Smooth muscle cell (in vitro differentiated cells): ENCODE data around the gene CHERP. TPM values are rescaled to one million over a fixed set of nuclear protein-coding genes. Genes with fewer than 3 reads are reported as not detected.

Experiments used
- DNase-seq: peaks from one replicate; lab custom pipeline; 2025; ENCODE audit not compliant: unreplicated experiment; lab: John Stamatoyannopoulos, UW
- H2AFZ ChIP-seq: fragments of 200-600 bp; sonication (generic); 2 replicates; pipeline ENCODE4 v1.6.0; 2016; ENCODE audit warnings: antibody characterized with exemption, low read depth, mild to moderate bottlenecking
- H3F3A ChIP-seq: fragments of 200-600 bp; sonication (generic); 2 replicates; pipeline ENCODE4 v1.6.0; 2017; ENCODE audit warnings: antibody characterized with exemption, low read depth
- H3K27ac ChIP-seq: fragments of 200-600 bp; sonication (generic); 2 replicates; pipeline ENCODE4 v1.5.1; 2016; ENCODE audit warnings: low read depth, mild to moderate bottlenecking
- H3K27me3 ChIP-seq: fragments of 200-600 bp; sonication (generic); 2 replicates; pipeline ENCODE4 v1.6.1; 2016; ENCODE audit warnings: low read depth, mild to moderate bottlenecking
- H3K36me3 ChIP-seq: fragments of 200-600 bp; sonication (generic); 2 replicates; pipeline ENCODE4 v1.5.1; 2016; ENCODE audit warnings: low read depth
- H3K4me1 ChIP-seq: fragments of 200-600 bp; sonication (generic); 2 replicates; pipeline ENCODE4 v1.5.1; 2016; ENCODE audit warnings: low read depth
- H3K4me2 ChIP-seq: fragments of 200-600 bp; sonication (generic); 2 replicates; pipeline ENCODE4 v1.6.0; 2016; ENCODE audit warnings: mild to moderate bottlenecking
- H3K4me3 ChIP-seq: fragments of 200-600 bp; sonication (generic); 2 replicates; pipeline ENCODE4 v1.5.1; 2016; ENCODE audit warnings: mild to moderate bottlenecking
- H3K79me2 ChIP-seq: fragments of 200-600 bp; sonication (generic); 2 replicates; pipeline ENCODE4 v1.6.0; 2016; ENCODE audit warnings: low read depth, mild to moderate bottlenecking
- H3K9ac ChIP-seq: fragments of 200-600 bp; sonication (generic); 2 replicates; pipeline ENCODE4 v1.6.0; 2016; ENCODE audit warnings: low read depth
- H3K9me3 ChIP-seq: fragments of 200-600 bp; sonication (generic); replicated peaks from 2 replicates; pipeline ENCODE4 v1.5.1; 2016; ENCODE audit warnings: low read depth
- H4K20me1 ChIP-seq: fragments of 200-600 bp; sonication (generic); 2 replicates; pipeline ENCODE4 v1.6.0; 2016; ENCODE audit warnings: low read depth
- WGBS: methylation state at CpG from one replicate; pipeline ENCODE4 v1.1.7; 2016; ENCODE audit warnings: low lambda C conversion rate; 5-methylcytosine and 5-hydroxymethylcytosine counted together
- polyA plus RNA-seq: library from polyadenylated mRNA; unstranded; fragments of >200 nt; fragmentation: Nextera tagmentation; extraction: Ambion mirVana; gene quantifications from 2 replicates; pipeline ENCODE4 v1.2.1, GENCODE V29; 2016
- total RNA-seq: library from RNA; depleted of rRNA; stranded (reverse); fragments of >200 nt; gene quantifications from 2 replicates; pipeline ENCODE4 v1.2.3, GENCODE V29; 2014
- TF ChIP-seq, protein P1 (sequence below): fragments of 200-600 bp; sonication (generic); IDR thresholded peaks from 2 replicates; pipeline ENCODE4 v1.5.1; 2017; ENCODE audit warnings: borderline replicate concordance, mild to moderate bottlenecking, antibody characterized with exemption; ENCODE audit not compliant: insufficient read depth, poor library complexity, severe bottlenecking

CHERP gene
- total and polyA plus RNA-seq, 2 experiments from 2014 or later, result 9.5 to 29.2 TPM

DNA sequence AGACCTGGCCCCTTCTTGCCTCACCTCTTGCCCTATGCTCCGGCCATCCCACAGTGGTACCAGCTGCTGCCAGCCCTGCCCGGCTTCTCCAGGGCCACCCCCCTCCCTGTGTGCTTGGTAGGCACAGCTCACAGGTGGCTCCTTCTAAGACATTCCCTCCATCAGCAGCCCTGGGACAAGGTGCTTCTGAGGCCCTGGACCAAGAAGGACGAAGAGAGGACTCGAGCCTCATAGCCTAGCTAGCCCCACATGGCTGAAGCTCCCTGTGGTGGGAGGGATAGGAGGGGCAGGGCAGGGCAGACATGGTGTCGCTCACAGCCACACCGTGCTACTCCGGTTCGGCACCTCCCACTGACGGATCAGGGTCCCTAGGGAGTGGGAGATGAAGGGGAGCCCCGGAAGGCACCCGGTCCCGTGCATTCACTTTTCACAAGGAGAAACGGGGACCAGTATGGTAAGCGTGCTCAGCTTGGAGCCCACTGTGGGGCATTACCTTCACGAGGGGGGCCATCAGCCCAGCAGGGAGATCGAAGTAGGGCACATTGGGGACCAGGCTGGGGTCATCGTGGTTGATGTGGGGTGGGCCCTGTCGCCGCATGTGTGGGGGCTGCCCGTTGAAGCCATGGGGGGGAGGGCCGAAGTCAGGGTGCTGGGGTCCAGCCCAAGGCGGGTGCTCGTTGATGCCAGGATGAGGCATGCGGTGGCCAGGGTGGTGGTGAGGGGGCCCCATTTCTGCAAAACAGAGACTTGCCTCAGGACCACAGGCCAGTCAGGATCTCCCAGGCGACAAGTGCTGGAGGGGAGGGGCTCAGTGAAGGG lies 19.5 kb downstream of the CHERP start:
- Histone ChIP-seq H3K4me2 (no peak overlapping the region), H3K9me3 (no peaks in the 10 kb centered on the region), H4K20me1 (peaks cover 4% of the 10 kb centered on the region), H3K9ac (no peak overlapping the region), H3K36me3 (no peaks in the 10 kb centered on the region), H3K4me3 (no peak overlapping the region), H3K27ac (no peak overlapping the region), H3K27me3 (no peaks in the 10 kb centered on the region), H3K79me2 (no peaks in the 10 kb centered on the region), H3F3A (no peaks in the 10 kb centered on the region), H3K4me1 (no peaks in the 10 kb centered on the region), H2AFZ (no peak overlapping the region)
- TF ChIP-seq, protein P1, sequence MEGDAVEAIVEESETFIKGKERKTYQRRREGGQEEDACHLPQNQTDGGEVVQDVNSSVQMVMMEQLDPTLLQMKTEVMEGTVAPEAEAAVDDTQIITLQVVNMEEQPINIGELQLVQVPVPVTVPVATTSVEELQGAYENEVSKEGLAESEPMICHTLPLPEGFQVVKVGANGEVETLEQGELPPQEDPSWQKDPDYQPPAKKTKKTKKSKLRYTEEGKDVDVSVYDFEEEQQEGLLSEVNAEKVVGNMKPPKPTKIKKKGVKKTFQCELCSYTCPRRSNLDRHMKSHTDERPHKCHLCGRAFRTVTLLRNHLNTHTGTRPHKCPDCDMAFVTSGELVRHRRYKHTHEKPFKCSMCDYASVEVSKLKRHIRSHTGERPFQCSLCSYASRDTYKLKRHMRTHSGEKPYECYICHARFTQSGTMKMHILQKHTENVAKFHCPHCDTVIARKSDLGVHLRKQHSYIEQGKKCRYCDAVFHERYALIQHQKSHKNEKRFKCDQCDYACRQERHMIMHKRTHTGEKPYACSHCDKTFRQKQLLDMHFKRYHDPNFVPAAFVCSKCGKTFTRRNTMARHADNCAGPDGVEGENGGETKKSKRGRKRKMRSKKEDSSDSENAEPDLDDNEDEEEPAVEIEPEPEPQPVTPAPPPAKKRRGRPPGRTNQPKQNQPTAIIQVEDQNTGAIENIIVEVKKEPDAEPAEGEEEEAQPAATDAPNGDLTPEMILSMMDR, result no peak
- WGBS, result 98% methylated on average over 21 of the region's 25 CpGs
- DNase-seq, result no peak

GRCh38 chr19:16521715-16522289 lies 20.4 kb downstream of the CHERP start:
- Histone ChIP-seq H3K79me2 (no peaks in the 10 kb centered on the region), H3K4me3 (no peak overlapping the region), H3K9ac (no peak overlapping the region), H3K27me3 (no peaks in the 10 kb centered on the region), H2AFZ (no peak overlapping the region), H3K4me2 (no peak overlapping the region), H3K4me1 (no peaks in the 10 kb centered on the region), H3K27ac (no peak overlapping the region), H3F3A (no peaks in the 10 kb centered on the region), H3K9me3 (no peaks in the 10 kb centered on the region), H4K20me1 (peaks cover 4% of the 10 kb centered on the region), H3K36me3 (no peaks in the 10 kb centered on the region)
- WGBS, result 96% methylated on average over 9 of the region's 10 CpGs
- no peak for DNase-seq
- TF ChIP-seq, protein P1, result no peak

DNA sequence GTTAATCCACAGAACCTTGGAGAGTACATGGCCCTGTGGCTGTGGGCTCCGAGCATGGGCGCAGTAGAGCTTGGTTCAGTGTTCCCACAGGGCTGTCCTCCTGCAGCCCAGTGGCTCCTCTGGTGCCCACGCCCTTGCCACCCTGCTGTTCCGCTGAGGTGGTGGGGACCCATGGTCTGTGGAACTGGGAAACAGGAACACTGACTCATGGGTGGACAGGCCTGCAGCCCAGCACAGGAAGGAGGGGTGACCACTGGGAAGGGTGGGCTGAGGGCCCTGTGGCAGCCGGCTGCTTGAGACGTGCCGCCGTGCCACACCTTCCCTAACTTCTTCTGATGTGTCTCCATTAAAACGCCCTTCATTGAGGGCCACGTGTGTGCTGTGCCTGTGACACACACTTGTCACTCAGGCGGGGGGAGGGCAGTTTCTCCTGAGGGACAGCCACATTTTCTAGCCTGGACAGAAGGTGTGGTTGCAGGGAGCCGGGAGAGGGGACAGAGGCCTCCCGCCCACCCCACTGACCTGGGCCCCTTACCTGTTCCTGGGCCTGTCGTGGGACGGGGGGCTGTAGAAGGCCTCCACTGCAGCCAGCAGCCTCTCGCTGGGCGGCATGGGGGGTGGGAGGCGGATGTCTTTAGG lies 21.1 kb downstream of the CHERP start:
- Histone ChIP-seq H2AFZ (no peak overlapping the region), H3K9ac (no peak overlapping the region), H3F3A (no peaks in the 10 kb centered on the region), H4K20me1 (peaks cover 4% of the 10 kb centered on the region), H3K36me3 (no peaks in the 10 kb centered on the region), H3K27ac (no peak overlapping the region), H3K4me1 (no peaks in the 10 kb centered on the region), H3K27me3 (no peaks in the 10 kb centered on the region), H3K9me3 (no peaks in the 10 kb centered on the region), H3K4me3 (no peak overlapping the region), H3K79me2 (no peaks in the 10 kb centered on the region), H3K4me2 (no peak overlapping the region)
- 97% methylated on average over 17 of the region's 18 CpGs for WGBS
- TF ChIP-seq, protein P1, result no peak
- DNase-seq, result no peak
